Neural cell (in vitro differentiated cells): ENCODE results near the gene MMP19. TPM values are rescaled to one million over a fixed set of nuclear protein-coding genes. Genes with fewer than 3 reads are reported as not detected.

Experiments used
- H2AFZ ChIP-seq: fragments of 200-600, 300-800 bp; sonication (generic), shearing (Covaris generic); 2 replicates; pipeline ENCODE4 v1.6.0; 2014; ENCODE audit warnings: low read depth, mild to moderate bottlenecking, antibody characterized with exemption, low read length, moderate library complexity
- H3F3A ChIP-seq: fragments of 200-600 bp; shearing (Covaris generic); 2 replicates; pipeline ENCODE4 v1.6.1; 2016; ENCODE audit warnings: mild to moderate bottlenecking, moderate library complexity, mixed read lengths, antibody characterized with exemption, low read length; ENCODE audit not compliant: insufficient read depth, poor library complexity, severe bottlenecking
- H3K27ac ChIP-seq: fragments of 200-600, 300-800 bp; sonication (generic), shearing (Covaris generic); 2 replicates; pipeline ENCODE4 v1.5.1; 2014; ENCODE audit warnings: mild to moderate bottlenecking, low read length, moderate library complexity
- H3K27me3 ChIP-seq: fragments of 300-800, 200-600 bp; sonication (generic), shearing (Covaris generic); 2 replicates; pipeline ENCODE4 v1.6.0; 2014; ENCODE audit warnings: mild to moderate bottlenecking, low read depth, low read length, moderate library complexity; ENCODE audit not compliant: insufficient read depth
- H3K36me3 ChIP-seq: fragments of 300-800, 200-600 bp; sonication (generic), shearing (Covaris generic); 2 replicates; pipeline ENCODE4 v1.5.1; 2014; ENCODE audit warnings: mild to moderate bottlenecking, antibody characterized with exemption, low read length, moderate library complexity; ENCODE audit not compliant: insufficient read depth
- H3K4me2 ChIP-seq: fragments of 300-800, 200-600 bp; sonication (generic), shearing (Covaris generic); 2 replicates; pipeline ENCODE4 v1.6.0; 2014; ENCODE audit warnings: mild to moderate bottlenecking, low read length
- H3K4me3 ChIP-seq: fragments of 300-800, 200-600 bp; sonication (generic), shearing (Covaris generic); 2 replicates; pipeline ENCODE4 v1.5.1; 2014; ENCODE audit warnings: mild to moderate bottlenecking, low read length, moderate library complexity
- H3K79me2 ChIP-seq: fragments of 200-600 bp; shearing (Covaris generic); replicated peaks from 2 replicates; pipeline ENCODE4 v1.6.0; 2014; ENCODE audit warnings: mild to moderate bottlenecking, low read length, moderate library complexity; ENCODE audit not compliant: insufficient read depth
- H3K9ac ChIP-seq: fragments of 300-800, 200-600 bp; sonication (generic), shearing (Covaris generic); 2 replicates; pipeline ENCODE4 v1.6.1; 2016; ENCODE audit warnings: mild to moderate bottlenecking, low read length, mixed read lengths
- H3K9me2 ChIP-seq: fragments of 200-600 bp; shearing (Covaris generic); 2 replicates; pipeline ENCODE4 v1.6.1; 2016; ENCODE audit warnings: mild to moderate bottlenecking, low read length, mixed read lengths; ENCODE audit not compliant: insufficient read depth
- H3K9me3 ChIP-seq: fragments of 200-600, 300-800 bp; sonication (generic), shearing (Covaris generic); 2 replicates; pipeline ENCODE4 v1.6.1; 2016; ENCODE audit warnings: mild to moderate bottlenecking, mixed run types, low read length, moderate library complexity, mixed read lengths
- H4K20me1 ChIP-seq: fragments of 200-600 bp; shearing (Covaris generic); 2 replicates; pipeline ENCODE4 v1.6.1; 2016; ENCODE audit warnings: mild to moderate bottlenecking, mixed run types; ENCODE audit not compliant: insufficient read depth
- EP300 ChIP-seq: fragments of 450-650 bp; conservative IDR thresholded peaks from 2 replicates; pipeline ENCODE4 v1.6.1; 2014; ENCODE audit warnings: antibody characterized with exemption, mild to moderate bottlenecking, moderate library complexity; ENCODE audit not compliant: poor library complexity, severe bottlenecking
- EZH2 ChIP-seq: fragments of 200-600, 300-800 bp; shearing (Covaris generic), sonication (generic); IDR thresholded peaks from 2 replicates; pipeline ENCODE4 v1.6.1; 2014; ENCODE audit warnings: antibody characterized with exemption, low read length, borderline replicate concordance, mild to moderate bottlenecking; ENCODE audit not compliant: insufficient read depth, poor library complexity, severe bottlenecking
- MXI1 ChIP-seq: fragments of 450-650 bp; conservative IDR thresholded peaks from 2 replicates; pipeline ENCODE4 v1.6.1; 2014; ENCODE audit warnings: antibody characterized with exemption, mild to moderate bottlenecking; ENCODE audit not compliant: poor library complexity, severe bottlenecking
- POLR2AphosphoS5 ChIP-seq: IDR thresholded peaks from 2 replicates; pipeline ENCODE4 v1.6.1; 2012
- RAD21 ChIP-seq: fragments of 450-650 bp; conservative IDR thresholded peaks from 2 replicates; pipeline ENCODE4 v1.6.1; 2014; ENCODE audit warnings: antibody characterized with exemption, mild to moderate bottlenecking, moderate library complexity
- SMC3 ChIP-seq: fragments of 450-650 bp; conservative IDR thresholded peaks from 2 replicates; pipeline ENCODE4 v1.6.1; 2014; ENCODE audit warnings: antibody characterized with exemption, mild to moderate bottlenecking, moderate library complexity; ENCODE audit not compliant: poor library complexity
- TAF1 ChIP-seq: IDR thresholded peaks from 2 replicates; pipeline ENCODE4 v1.6.1; 2012; ENCODE audit warnings: low read depth
- polyA plus RNA-seq: library from polyadenylated mRNA; depleted of rRNA; stranded (reverse); fragments of >200 nt; gene quantifications from 2 replicates; pipeline ENCODE4 v1.2.3, GENCODE V29; 2014
- TF ChIP-seq, protein P1 (sequence below): fragments of 450-650 bp; IDR thresholded peaks from 2 replicates; pipeline ENCODE4 v1.5.1; 2014; ENCODE audit warnings: antibody characterized with exemption, mild to moderate bottlenecking, moderate library complexity; ENCODE audit not compliant: poor library complexity, severe bottlenecking
- TF ChIP-seq, protein P2 (sequence below): IDR thresholded peaks from 2 replicates; pipeline ENCODE4 v1.6.1; 2012; ENCODE audit warnings: borderline replicate concordance

The MMP19 gene
- polyA plus RNA-seq, 1 donor from 2014 or later, result not detected

DNA sequence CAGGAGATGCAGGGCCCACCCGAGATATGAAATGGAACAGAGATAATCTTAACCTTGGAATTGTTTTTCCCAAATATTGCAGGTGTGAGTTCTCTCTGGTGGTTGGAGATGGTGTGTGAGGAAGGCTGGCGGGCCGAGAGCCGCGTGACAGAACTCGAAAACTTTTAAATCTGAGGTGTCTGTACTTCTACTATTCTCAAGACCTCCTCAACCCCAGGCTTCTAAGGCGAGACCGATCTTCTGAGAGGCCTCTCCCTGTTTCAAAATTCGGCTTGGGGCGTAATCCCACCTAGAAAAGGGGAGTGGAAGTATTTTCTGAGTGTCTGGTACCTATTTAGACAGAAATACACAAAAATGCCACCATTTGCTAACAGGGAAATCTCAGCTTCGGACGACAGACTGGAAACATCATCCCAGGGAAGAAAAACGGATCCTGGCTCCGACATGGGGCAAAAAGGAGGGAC is 25.8 kb downstream of the MMP19 start:
- Histone ChIP-seq H3K9ac (peak overlapping the region; percentile 90), H3K4me3 (peak overlapping the region; percentile 73), H3K36me3 (peaks cover 2% of the 10 kb centered on the region), H3K9me3 (no peaks in the 10 kb centered on the region), H4K20me1 (no peaks in the 10 kb centered on the region), H3K9me2 (no peaks in the 10 kb centered on the region), H3K79me2 (peaks cover 67% of the 10 kb centered on the region), H3F3A (no peaks in the 10 kb centered on the region), H3K4me2 (peak overlapping the region; percentile 97), H3K27ac (peak overlapping the region; percentile 92), H2AFZ (peak overlapping the region; percentile 70), H3K27me3 (no peaks in the 10 kb centered on the region)
- TF ChIP-seq, protein P1, sequence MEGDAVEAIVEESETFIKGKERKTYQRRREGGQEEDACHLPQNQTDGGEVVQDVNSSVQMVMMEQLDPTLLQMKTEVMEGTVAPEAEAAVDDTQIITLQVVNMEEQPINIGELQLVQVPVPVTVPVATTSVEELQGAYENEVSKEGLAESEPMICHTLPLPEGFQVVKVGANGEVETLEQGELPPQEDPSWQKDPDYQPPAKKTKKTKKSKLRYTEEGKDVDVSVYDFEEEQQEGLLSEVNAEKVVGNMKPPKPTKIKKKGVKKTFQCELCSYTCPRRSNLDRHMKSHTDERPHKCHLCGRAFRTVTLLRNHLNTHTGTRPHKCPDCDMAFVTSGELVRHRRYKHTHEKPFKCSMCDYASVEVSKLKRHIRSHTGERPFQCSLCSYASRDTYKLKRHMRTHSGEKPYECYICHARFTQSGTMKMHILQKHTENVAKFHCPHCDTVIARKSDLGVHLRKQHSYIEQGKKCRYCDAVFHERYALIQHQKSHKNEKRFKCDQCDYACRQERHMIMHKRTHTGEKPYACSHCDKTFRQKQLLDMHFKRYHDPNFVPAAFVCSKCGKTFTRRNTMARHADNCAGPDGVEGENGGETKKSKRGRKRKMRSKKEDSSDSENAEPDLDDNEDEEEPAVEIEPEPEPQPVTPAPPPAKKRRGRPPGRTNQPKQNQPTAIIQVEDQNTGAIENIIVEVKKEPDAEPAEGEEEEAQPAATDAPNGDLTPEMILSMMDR, result no peak
- TF ChIP-seq, protein P2, sequence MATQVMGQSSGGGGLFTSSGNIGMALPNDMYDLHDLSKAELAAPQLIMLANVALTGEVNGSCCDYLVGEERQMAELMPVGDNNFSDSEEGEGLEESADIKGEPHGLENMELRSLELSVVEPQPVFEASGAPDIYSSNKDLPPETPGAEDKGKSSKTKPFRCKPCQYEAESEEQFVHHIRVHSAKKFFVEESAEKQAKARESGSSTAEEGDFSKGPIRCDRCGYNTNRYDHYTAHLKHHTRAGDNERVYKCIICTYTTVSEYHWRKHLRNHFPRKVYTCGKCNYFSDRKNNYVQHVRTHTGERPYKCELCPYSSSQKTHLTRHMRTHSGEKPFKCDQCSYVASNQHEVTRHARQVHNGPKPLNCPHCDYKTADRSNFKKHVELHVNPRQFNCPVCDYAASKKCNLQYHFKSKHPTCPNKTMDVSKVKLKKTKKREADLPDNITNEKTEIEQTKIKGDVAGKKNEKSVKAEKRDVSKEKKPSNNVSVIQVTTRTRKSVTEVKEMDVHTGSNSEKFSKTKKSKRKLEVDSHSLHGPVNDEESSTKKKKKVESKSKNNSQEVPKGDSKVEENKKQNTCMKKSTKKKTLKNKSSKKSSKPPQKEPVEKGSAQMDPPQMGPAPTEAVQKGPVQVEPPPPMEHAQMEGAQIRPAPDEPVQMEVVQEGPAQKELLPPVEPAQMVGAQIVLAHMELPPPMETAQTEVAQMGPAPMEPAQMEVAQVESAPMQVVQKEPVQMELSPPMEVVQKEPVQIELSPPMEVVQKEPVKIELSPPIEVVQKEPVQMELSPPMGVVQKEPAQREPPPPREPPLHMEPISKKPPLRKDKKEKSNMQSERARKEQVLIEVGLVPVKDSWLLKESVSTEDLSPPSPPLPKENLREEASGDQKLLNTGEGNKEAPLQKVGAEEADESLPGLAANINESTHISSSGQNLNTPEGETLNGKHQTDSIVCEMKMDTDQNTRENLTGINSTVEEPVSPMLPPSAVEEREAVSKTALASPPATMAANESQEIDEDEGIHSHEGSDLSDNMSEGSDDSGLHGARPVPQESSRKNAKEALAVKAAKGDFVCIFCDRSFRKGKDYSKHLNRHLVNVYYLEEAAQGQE, result no peak
- no peak for TF ChIP-seq EP300
- TF ChIP-seq SMC3, result no peak
- no peak for TF ChIP-seq RAD21

DNA sequence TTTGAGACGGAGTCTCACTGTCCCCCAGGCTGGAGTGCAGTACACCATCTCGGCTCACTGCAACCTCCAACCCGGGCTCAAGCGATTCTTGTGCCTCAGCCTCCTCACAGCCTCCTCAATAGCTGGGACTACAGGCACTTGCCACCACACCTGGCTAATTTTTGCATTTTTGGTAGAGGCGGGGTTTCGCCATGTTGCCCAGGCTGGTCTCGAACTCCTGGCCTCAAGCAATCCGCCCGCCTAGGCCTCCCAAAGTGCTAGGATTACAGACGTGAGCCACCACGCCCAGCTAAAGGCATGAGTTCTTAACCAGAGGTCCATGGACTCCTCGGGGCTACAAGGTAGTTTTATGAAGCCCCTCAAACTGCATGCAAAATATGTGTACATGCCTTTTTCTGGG is 27.3 kb downstream of the MMP19 start:
- no peaks in the 10 kb centered on the region for H3K27me3 ChIP-seq
- H4K20me1 ChIP-seq, result no peaks in the 10 kb centered on the region
- H3K9me2 ChIP-seq, result no peaks in the 10 kb centered on the region
- no peak overlapping the region for H3K9ac ChIP-seq
- no peaks in the 10 kb centered on the region for H3F3A ChIP-seq
- peak overlapping the region; percentile 97 for H3K4me2 ChIP-seq
- H3K27ac ChIP-seq, result no peak overlapping the region
- peaks cover 80% of the 10 kb centered on the region for H3K79me2 ChIP-seq
- TF ChIP-seq, protein P1, result no peak
- TF ChIP-seq EP300 (no peak), MXI1 (no peak), POLR2AphosphoS5 (no peak), RAD21 (no peak), EZH2 (no peak), TAF1 (no peak)
- TF ChIP-seq, protein P2, result no peak
- no peak overlapping the region for H2AFZ ChIP-seq
- no peaks in the 10 kb centered on the region for H3K9me3 ChIP-seq
- no peaks in the 10 kb centered on the region for H3K36me3 ChIP-seq
- peak overlapping the region; percentile 73 for H3K4me3 ChIP-seq
